K562 (cell line): Measurements from ENCODE around the gene UNKL. TPM values are rescaled to one million over a fixed set of nuclear protein-coding genes. Genes with fewer than 3 reads are reported as not detected.

ENCODE experiments used
- ATAC-seq: fragments of 200-7000 bp; cut with Tn5 transposase; 3 replicates; pipeline ENCODE4 v1.9.1; 2020; ENCODE audit warnings: moderate library complexity
- BruUV-seq: library from RNA; stranded (reverse); fragments of 400-500 nt; replicated peaks from 2 replicates; lab custom pipeline; 2021; lab: Mats Ljungman, UMichigan
- CTCF ChIA-PET: fragments of 300-600 bp; formaldehyde crosslinking; extraction: SDS; loops from one replicate; lab custom pipeline; 2021; ENCODE audit warnings: low intra/inter-chr PET ratio; lab: Yijun Ruan, JAX
- POLR2A ChIA-PET: fragments of 300-600, 350-650 bp; sonication (Branson Sonifier 250); formaldehyde crosslinking; extraction: SDS; loops from one replicate; lab custom pipeline; 2021; ENCODE audit warnings: antibody characterized with exemption, inconsistent platforms; lab: Yijun Ruan, JAX
- DNase-seq, 4 experiments: peaks; one replicate each; pipeline versions ENCODE4 v3.0.0 to v3.0.0-alpha.2; 2011 to 2018; ENCODE audit warnings: low spot score in 3 of 4, mixed read lengths in 3 of 4; ENCODE audit errors: extremely low read depth in 1 of 4
- FAIRE-seq: peaks from 2 replicates; lab custom pipeline; 2011; peaks lifted over from hg19 to GRCh38; lab: Jason Lieb, UNC
- H2AFZ ChIP-seq: 2 replicates; pipeline ENCODE4 v1.6.0; 2011; ENCODE audit warnings: low read depth, low read length, control low read depth, inconsistent platforms
- H3K27ac ChIP-seq: fragments of 200-600 bp; 3 replicates; pipeline ENCODE4 v1.8.0; 2011; ENCODE audit warnings: low read depth, mild to moderate bottlenecking, control low read depth, inconsistent platforms, low read length, moderate library complexity, mixed read lengths; ENCODE audit errors: extremely low read depth
- H3K27me3 ChIP-seq, 2 experiments: fragments of 300-600 bp in 1 of 2; 2 replicates in 1 of 2; 3 replicates in 1 of 2; pipeline versions ENCODE4 v1.6.0 to v1.8.0; 2011; ENCODE audit warnings: inconsistent platforms in 2 of 2, low read length in 2 of 2, mild to moderate bottlenecking in 1 of 2, mixed read lengths in 1 of 2, moderate library complexity in 1 of 2; ENCODE audit not compliant: control insufficient read depth in 2 of 2, insufficient read depth in 2 of 2
- H3K36me3 ChIP-seq: fragments of 300-600 bp; 3 replicates; pipeline ENCODE4 v1.8.0; 2011; ENCODE audit warnings: mild to moderate bottlenecking, low read length, inconsistent platforms; ENCODE audit not compliant: control insufficient read depth, insufficient read depth
- H3K4me1 ChIP-seq, 2 experiments: fragments of 200-600 bp in 1 of 2; replicated peaks in 1 of 2; 2 replicates in 1 of 2; 3 replicates in 1 of 2; pipeline versions ENCODE4 v1.5.1 to v1.8.0; 2011; ENCODE audit warnings: inconsistent platforms in 2 of 2, low read length in 2 of 2, mild to moderate bottlenecking in 1 of 2, mixed read lengths in 1 of 2, moderate library complexity in 1 of 2; ENCODE audit not compliant: control insufficient read depth in 2 of 2, insufficient read depth in 2 of 2
- H3K4me2 ChIP-seq: 2 replicates; pipeline ENCODE4 v1.6.1; 2011; ENCODE audit warnings: low read length, control low read depth, inconsistent platforms, mixed read lengths; ENCODE audit not compliant: insufficient read depth
- H3K4me3 ChIP-seq: fragments of 200-600 bp; sonication (generic), shearing (Covaris generic); 2 replicates; pipeline ENCODE4 v1.5.1; 2016; ENCODE audit warnings: control low read depth, inconsistent platforms
- H3K79me2 ChIP-seq: fragments of 200-600 bp; 3 replicates; pipeline ENCODE4 v1.8.0; 2011; ENCODE audit warnings: low read length, inconsistent platforms; ENCODE audit not compliant: control insufficient read depth, insufficient read depth
- H3K9ac ChIP-seq, 2 experiments: 2 replicates each; pipeline versions ENCODE4 v1.6.0 to v1.6.1; 2011; ENCODE audit warnings: low read depth in 2 of 2, low read length in 2 of 2, control low read depth in 1 of 2, inconsistent platforms in 1 of 2, mild to moderate bottlenecking in 1 of 2, mixed read lengths in 1 of 2; ENCODE audit not compliant: insufficient read depth in 1 of 2
- H3K9me1 ChIP-seq: one replicate; pipeline ENCODE4 v1.6.0; 2011; ENCODE audit warnings: inconsistent platforms, mild to moderate bottlenecking, low read length, moderate library complexity; ENCODE audit not compliant: control insufficient read depth, insufficient read depth
- H3K9me3 ChIP-seq: replicated peaks from 2 replicates; pipeline ENCODE4 v1.5.1; 2011; ENCODE audit warnings: low read depth, low read length, inconsistent platforms; ENCODE audit not compliant: control insufficient read depth, insufficient read depth
- H4K20me1 ChIP-seq: replicated peaks from 2 replicates; pipeline ENCODE4 v1.6.1; 2011; ENCODE audit warnings: low read length, inconsistent platforms, mixed read lengths; ENCODE audit not compliant: control insufficient read depth, insufficient read depth
- E2F8 ChIP-seq: fragments of 450-650 bp; IDR thresholded peaks from 2 replicates; pipeline ENCODE4 v1.7.1; 2018; ENCODE audit warnings: mild to moderate bottlenecking, low read depth; ENCODE audit not compliant: partially characterized antibody
- FOXP4 ChIP-seq: sonication (generic); formaldehyde crosslinking; IDR thresholded peaks from 2 replicates; pipeline ENCODE4 v1.8.0; 2022; ENCODE audit warnings: mild to moderate bottlenecking, missing genetic modification reagents, borderline replicate concordance
- HDAC1 ChIP-seq, 2 experiments: fragments of 450-650 bp; IDR thresholded peaks; 2 replicates each; pipeline ENCODE4 v1.6.1; 2016 to 2017; ENCODE audit warnings: inconsistent platforms in 1 of 2, mild to moderate bottlenecking in 1 of 2, moderate library complexity in 1 of 2
- HLTF ChIP-seq: fragments of 450-650 bp; IDR thresholded peaks from 2 replicates; pipeline ENCODE4 v1.6.1; 2016
- KLF13 ChIP-seq: fragments of 450-650 bp; IDR thresholded peaks from 2 replicates; pipeline ENCODE4 v1.6.1; 2016; ENCODE audit warnings: missing genetic modification characterization, low read depth, mild to moderate bottlenecking, missing compliant biosample characterization, moderate library complexity, borderline replicate concordance
- U2AF1 ChIP-seq: fragments of 200-400 bp; formaldehyde crosslinking; optimal IDR thresholded peaks from 2 replicates; pipeline ENCODE3; 2017; ENCODE audit warnings: mild to moderate bottlenecking, low read depth, low read length, moderate library complexity
- XRCC4 ChIP-seq: IDR thresholded peaks from one replicate; pipeline ENCODE4 v1.6.1; 2011; ENCODE audit not compliant: insufficient read depth, insufficient read length; ENCODE audit errors: extremely low read depth
- ZFP36 ChIP-seq: fragments of 150-350 bp; IDR thresholded peaks from 2 replicates; pipeline ENCODE4 v1.6.1; 2018; ENCODE audit warnings: low read length, low read depth; ENCODE audit not compliant: partially characterized antibody
- ZHX1 ChIP-seq: fragments of 150-350 bp; conservative IDR thresholded peaks from 2 replicates; pipeline ENCODE4 v1.6.1; 2014; ENCODE audit warnings: low read length
- ZMIZ1 ChIP-seq, 2 experiments: fragments of 150-350 bp in 1 of 2; IDR thresholded peaks; 2 replicates each; pipeline ENCODE4 v1.6.1; 2012 to 2016; ENCODE audit warnings: low read depth in 2 of 2, low read length in 2 of 2, mild to moderate bottlenecking in 1 of 2, moderate library complexity in 1 of 2
- WGBS: fragments of 100-300 bp; shearing (Covaris generic); methylation state at CpG from one replicate; pipeline ENCODE4 v1.1.6; 2016; ENCODE audit warnings: low coverage, mixed read lengths; ENCODE audit not compliant: insufficient coverage; ENCODE audit errors: missing lambda C conversion rate; 5-methylcytosine and 5-hydroxymethylcytosine counted together
- in situ Hi-C: fragments of 300-500 bp; cut with MboI; formaldehyde crosslinking; loops from 4 replicates; pipeline ENCODE4 v1.15.0; 2018; ENCODE audit warnings: inconsistent platforms, mixed read lengths
- intact Hi-C: fragments of 100-400 bp; cut with micrococcal nuclease; formaldehyde crosslinking; loops from 2 replicates; pipeline ENCODE4 v1.14.2; 2022
- polyA plus RNA-seq, 8 experiments: library from polyadenylated mRNA; depleted of rRNA in 4 of 8; stranded (reverse) in 5 of 8; unstranded in 3 of 8; fragments of >200 nt; fragmentation: Nextera tagmentation in 2 of 8; fragmentation: Illumina TruSeq in 1 of 8; extraction: Ambion mirVana in 2 of 8; extraction: Trizol in 1 of 8; gene quantifications; 2 replicates each; pipeline versions ENCODE4 v1.2.1 to v1.2.3, GENCODE V29; 2011 to 2014; ENCODE audit warnings: inconsistent platforms in 1 of 8, missing spikeins in 1 of 8
- total RNA-seq, 7 experiments: library from RNA; depleted of rRNA in 6 of 7; stranded (reverse); fragments of >200 nt in 6 of 7; fragmentation: Illumina TruSeq in 2 of 7; extraction: Trizol in 2 of 7; gene quantifications; 2 replicates each; pipeline versions ENCODE4 v1.2.1 to v1.2.3, GENCODE V29; 2011 to 2021; ENCODE audit warnings: low replicate concordance in 1 of 7

UNKL gene
- total and polyA plus RNA-seq, 9 of the 15 experiments (the other 6 are each of a cell fraction or from before 2014, with no cell fraction given): 0.37 to 30.2 (median 5.1) TPM

- no peaks in the 10 kb centered on the region for H3K9me3 ChIP-seq
- no TSS peak for BruUV-seq
- no peak overlapping the region for H3K9ac ChIP-seq
- ChIA-PET POLR2A (no interaction called here), CTCF (no interaction called here)
- H3K4me1 ChIP-seq: peaks cover 6 to 86% of the 10 kb centered on the region in 2 experiments; a peak in 3 of 5 replicates
- no peaks in the 10 kb centered on the region for H3K9me1 ChIP-seq
- H3K27ac ChIP-seq: no peak overlapping the region
- H3K27me3 ChIP-seq: no peaks in the 10 kb centered on the region
- 90% methylated on average over 15 of the region's 15 CpGs for WGBS
- DNase-seq (no peak), ATAC-seq (no peak), FAIRE-seq (no peak)
- intact Hi-C loops (loop anchor here (10.0 kb wide), 1 partner anchor 54 kb away; no protein-coding TSS in a partner anchor), in situ Hi-C loops (no loop called here)
- H2AFZ ChIP-seq: no peak overlapping the region
- no peak overlapping the region for H3K4me2 ChIP-seq
- H3K36me3 ChIP-seq: peaks cover 22% of the 10 kb centered on the region; the same call in 1 of the 3 replicates
- H3K79me2 ChIP-seq: peaks cover 28% of the 10 kb centered on the region
- H3K4me3 ChIP-seq: no peak overlapping the region
- H4K20me1 ChIP-seq: peaks cover 9% of the 10 kb centered on the region
- no peak for TF ChIP-seq U2AF1
- no peak for TF ChIP-seq KLF13 (tag)
- no peak for TF ChIP-seq E2F8
- TF ChIP-seq FOXP4 (CRISPR knock-in tag): no peak
- TF ChIP-seq HLTF: no peak
- TF ChIP-seq HDAC1 (IDR thresholded peaks at IDR 0.05): no peak
- TF ChIP-seq XRCC4: no peak
- TF ChIP-seq ZMIZ1 (IDR thresholded peaks at IDR 0.05; ENCODE audit: low read depth in 2 of 2, low read length in 2 of 2): no peak
- no peak for TF ChIP-seq ZFP36
- TF ChIP-seq ZHX1: no peak
Measured at GRCh38 chr16:1348441-1348840, 66.1 kb downstream of the UNKL start.
